Measurements from ENCODE around the gene PPP2R3B. TPM values are rescaled to one million over a fixed set of nuclear protein-coding genes. Genes with fewer than 3 reads are reported as not detected.

PPP2R3B gene
- total RNA-seq, 1 experiment from 2014 or later = 19.1 TPM

DNA sequence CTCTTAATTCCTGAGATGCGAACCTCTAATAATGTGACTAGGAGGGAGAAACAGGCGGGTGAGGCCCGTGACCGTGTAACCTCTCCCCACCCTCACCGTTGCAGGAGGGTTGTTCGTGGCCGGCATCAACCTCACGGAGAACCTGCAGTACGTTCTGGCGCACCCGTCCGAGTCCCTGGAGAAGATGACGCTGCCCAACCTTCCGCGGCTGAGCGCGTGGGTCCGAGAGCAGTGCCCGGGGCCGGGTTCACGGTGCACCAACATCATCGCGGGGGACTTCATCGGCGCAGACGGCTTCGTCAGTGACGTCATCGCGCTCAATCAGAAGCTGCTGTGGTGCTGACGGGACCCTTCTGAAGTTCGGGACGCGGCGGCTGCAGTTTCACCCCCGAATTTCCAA is 87.7 kb downstream of the PPP2R3B start:
- Histone ChIP-seq H3K4me2 (ENCODE audit: low read length) (no peak overlapping the region), H3K27ac (ENCODE audit: low read depth, low read length) (no peak overlapping the region), H3K4me1 (ENCODE audit: control insufficient read depth in 1 of 2, insufficient read depth in 2 of 2, low read length in 2 of 2) (no peaks in the 10 kb centered on the region), H3K27me3 (ENCODE audit: insufficient read depth, low read length) (no peaks in the 10 kb centered on the region), H3K9ac (ENCODE audit: low read length) (no peak overlapping the region), H2AFZ (ENCODE audit: low read depth, low read length, poor library complexity, severe bottlenecking) (no peak overlapping the region), H3K79me2 (ENCODE audit: insufficient read depth, low read length) (no peaks in the 10 kb centered on the region), H4K20me1 (ENCODE audit: insufficient read depth) (no peaks in the 10 kb centered on the region), H3K36me3 (ENCODE audit: control insufficient read depth in 1 of 2, insufficient read depth in 2 of 2, low read length in 2 of 2) (0 out of 4 replicates have a peak, but pooled peaks cover 0 to 4% of the 10 kb centered on the region in 2 experiments), H3K9me2 (ENCODE audit: insufficient read depth) (no peaks in the 10 kb centered on the region), H3K9me3 (ENCODE audit: control insufficient read depth in 1 of 2, insufficient read depth in 1 of 2, low read depth in 1 of 2, low read length in 2 of 2) (no peaks in the 10 kb centered on the region), H3K4me3 (replicated peaks in 1 of 2; ENCODE audit: low read depth in 1 of 2, low read length in 2 of 2) (no peak overlapping the region)
- intact Hi-C loops (cut with micrococcal nuclease) = no loop called here
- TF ChIP-seq JUND (IDR thresholded peaks at IDR 0.05) = no peak
- ChIA-PET POLR2A (no interaction called here), CTCF (no interaction called here), RAD21 (ENCODE audit: low non-redundant PET in 1 of 2, low total read pairs in 2 of 2, uncharacterized antibody in 2 of 2, unreplicated experiment in 2 of 2) (no interaction called here)
- no peak for ATAC-seq
- DNase-seq (ENCODE audit: low read depth, low spot score) = no peak
- BruUV-seq (replicated peaks) = no TSS peak

- no peaks in the 10 kb centered on the region for H3K9me3 ChIP-seq (ENCODE audit: control insufficient read depth in 1 of 2, insufficient read depth in 1 of 2, low read depth in 1 of 2, low read length in 2 of 2)
- RAD21 ChIA-PET (ENCODE audit: low non-redundant PET in 1 of 2, low total read pairs in 2 of 2, uncharacterized antibody in 2 of 2, unreplicated experiment in 2 of 2) = no interaction called here
- H3K36me3 ChIP-seq (ENCODE audit: control insufficient read depth in 1 of 2, insufficient read depth in 2 of 2, low read length in 2 of 2) = peaks cover 0 to 7% of the 10 kb centered on the region in 2 experiments; a peak in 2 of 4 replicates
- TF ChIP-seq JUND (IDR thresholded peaks at IDR 0.05) (no peak), ZBTB33 (IDR thresholded peaks at IDR 0.05; ENCODE audit: extremely low read depth, insufficient replicate concordance, low read length) (no peak), ZNF274 (IDR thresholded peaks at IDR 0.05; ENCODE audit: low read depth, low read length) (no peak), REST (IDR thresholded peaks at IDR 0.05; ENCODE audit: low read depth) (no peak), EZH2 (IDR thresholded peaks at IDR 0.05) (no peak), FOSL1 (IDR thresholded peaks at IDR 0.05; ENCODE audit: low read depth) (no peak), EZH2phosphoT487 (IDR thresholded peaks at IDR 0.05; ENCODE audit: borderline replicate concordance) (no peak), SP1 (IDR thresholded peaks at IDR 0.05; ENCODE audit: low read depth) (no peak), CEBPB (IDR thresholded peaks at IDR 0.05; ENCODE audit: low read depth) (no peak), ATF3 (IDR thresholded peaks at IDR 0.05) (no peak), ELF1 (IDR thresholded peaks at IDR 0.05; ENCODE audit: borderline replicate concordance, low read depth) (no peak), EGR1 (IDR thresholded peaks at IDR 0.05; ENCODE audit: low read depth) (no peak), POLR2A (IDR thresholded peaks at IDR 0.05; ENCODE audit: borderline replicate concordance, extremely low read depth, insufficient read depth, insufficient read length) (no peak)
- TF ChIP-seq, protein P1, sequence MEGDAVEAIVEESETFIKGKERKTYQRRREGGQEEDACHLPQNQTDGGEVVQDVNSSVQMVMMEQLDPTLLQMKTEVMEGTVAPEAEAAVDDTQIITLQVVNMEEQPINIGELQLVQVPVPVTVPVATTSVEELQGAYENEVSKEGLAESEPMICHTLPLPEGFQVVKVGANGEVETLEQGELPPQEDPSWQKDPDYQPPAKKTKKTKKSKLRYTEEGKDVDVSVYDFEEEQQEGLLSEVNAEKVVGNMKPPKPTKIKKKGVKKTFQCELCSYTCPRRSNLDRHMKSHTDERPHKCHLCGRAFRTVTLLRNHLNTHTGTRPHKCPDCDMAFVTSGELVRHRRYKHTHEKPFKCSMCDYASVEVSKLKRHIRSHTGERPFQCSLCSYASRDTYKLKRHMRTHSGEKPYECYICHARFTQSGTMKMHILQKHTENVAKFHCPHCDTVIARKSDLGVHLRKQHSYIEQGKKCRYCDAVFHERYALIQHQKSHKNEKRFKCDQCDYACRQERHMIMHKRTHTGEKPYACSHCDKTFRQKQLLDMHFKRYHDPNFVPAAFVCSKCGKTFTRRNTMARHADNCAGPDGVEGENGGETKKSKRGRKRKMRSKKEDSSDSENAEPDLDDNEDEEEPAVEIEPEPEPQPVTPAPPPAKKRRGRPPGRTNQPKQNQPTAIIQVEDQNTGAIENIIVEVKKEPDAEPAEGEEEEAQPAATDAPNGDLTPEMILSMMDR (IDR thresholded peaks at IDR 0.05 in 2 of 3, conservative IDR thresholded peaks at IDR 0.05 in 1 of 3; ENCODE audit: borderline replicate concordance in 1 of 3, insufficient read depth in 1 of 3, low read depth in 2 of 3, low read length in 2 of 3) = no peak
Observed at GRCh38 chrX:295136-295535, 91.6 kb downstream of the PPP2R3B start.

More at GRCh38 chrX:295136-295535, 91.6 kb downstream of the PPP2R3B start:
- Histone ChIP-seq H3K4me2 (ENCODE audit: low read length) (no peak overlapping the region), H3K27ac (ENCODE audit: low read depth, low read length) (no peak overlapping the region), H3K79me2 (ENCODE audit: insufficient read depth, low read length) (no peaks in the 10 kb centered on the region), H3K4me3 (replicated peaks in 1 of 2; ENCODE audit: low read depth in 1 of 2, low read length in 2 of 2) (no peak overlapping the region), H3K9ac (ENCODE audit: low read length) (no peak overlapping the region), H2AFZ (ENCODE audit: low read depth, low read length, poor library complexity, severe bottlenecking) (no peak overlapping the region), H3K27me3 (ENCODE audit: insufficient read depth, low read length) (no peaks in the 10 kb centered on the region), H3K4me1 (ENCODE audit: control insufficient read depth in 1 of 2, insufficient read depth in 2 of 2, low read length in 2 of 2) (no peaks in the 10 kb centered on the region), H4K20me1 (ENCODE audit: insufficient read depth) (no peaks in the 10 kb centered on the region), H3K9me2 (ENCODE audit: insufficient read depth) (no peaks in the 10 kb centered on the region)
- intact Hi-C loops (cut with micrococcal nuclease) = no loop called here
- BruUV-seq (replicated peaks) = no TSS peak
- ATAC-seq = no peak
- CTCF ChIA-PET = no interaction called here
- POLR2A ChIA-PET = no interaction called here
- DNase-seq (ENCODE audit: low read depth, low spot score) = no peak

Measured in HCT116 (cell line).